Measurements from ENCODE around the gene KCNQ5. TPM values are rescaled to one million over a fixed set of nuclear protein-coding genes. Genes with fewer than 3 reads are reported as not detected.

Gene KCNQ5
- total RNA-seq, 1 experiment from 2014 or later = not detected

DNA sequence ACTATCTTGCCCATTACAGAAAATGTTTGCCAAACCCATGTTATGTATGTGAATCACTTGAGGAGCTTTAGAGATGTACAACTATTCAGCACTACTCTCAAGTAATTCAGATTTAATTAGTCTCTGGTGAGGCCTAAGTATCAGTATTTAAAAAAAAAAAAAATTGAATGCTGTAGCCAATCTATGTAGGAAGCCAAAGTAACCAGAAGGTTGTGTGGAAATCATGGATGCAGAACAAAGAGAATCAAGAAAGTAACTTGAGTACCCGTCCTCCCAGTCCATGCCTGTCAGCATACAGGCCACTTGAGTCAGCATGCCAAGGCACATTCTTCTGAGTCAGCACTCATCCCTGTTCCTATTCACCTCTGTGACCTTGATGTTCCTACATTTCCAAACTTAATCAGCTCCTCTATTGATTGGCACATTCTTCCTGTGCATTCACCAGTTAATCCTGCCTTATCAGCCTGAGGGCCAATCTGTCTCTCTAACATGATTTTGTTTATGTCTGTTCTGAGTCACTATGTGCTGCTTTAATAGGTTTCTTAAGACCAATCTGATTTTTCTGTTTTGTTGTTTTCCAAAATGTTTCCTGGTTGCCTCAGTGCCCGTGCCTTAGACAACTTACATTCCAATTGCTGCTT lies 165.6 kb downstream of the KCNQ5 start (continued):
- TF ChIP-seq, protein P1, sequence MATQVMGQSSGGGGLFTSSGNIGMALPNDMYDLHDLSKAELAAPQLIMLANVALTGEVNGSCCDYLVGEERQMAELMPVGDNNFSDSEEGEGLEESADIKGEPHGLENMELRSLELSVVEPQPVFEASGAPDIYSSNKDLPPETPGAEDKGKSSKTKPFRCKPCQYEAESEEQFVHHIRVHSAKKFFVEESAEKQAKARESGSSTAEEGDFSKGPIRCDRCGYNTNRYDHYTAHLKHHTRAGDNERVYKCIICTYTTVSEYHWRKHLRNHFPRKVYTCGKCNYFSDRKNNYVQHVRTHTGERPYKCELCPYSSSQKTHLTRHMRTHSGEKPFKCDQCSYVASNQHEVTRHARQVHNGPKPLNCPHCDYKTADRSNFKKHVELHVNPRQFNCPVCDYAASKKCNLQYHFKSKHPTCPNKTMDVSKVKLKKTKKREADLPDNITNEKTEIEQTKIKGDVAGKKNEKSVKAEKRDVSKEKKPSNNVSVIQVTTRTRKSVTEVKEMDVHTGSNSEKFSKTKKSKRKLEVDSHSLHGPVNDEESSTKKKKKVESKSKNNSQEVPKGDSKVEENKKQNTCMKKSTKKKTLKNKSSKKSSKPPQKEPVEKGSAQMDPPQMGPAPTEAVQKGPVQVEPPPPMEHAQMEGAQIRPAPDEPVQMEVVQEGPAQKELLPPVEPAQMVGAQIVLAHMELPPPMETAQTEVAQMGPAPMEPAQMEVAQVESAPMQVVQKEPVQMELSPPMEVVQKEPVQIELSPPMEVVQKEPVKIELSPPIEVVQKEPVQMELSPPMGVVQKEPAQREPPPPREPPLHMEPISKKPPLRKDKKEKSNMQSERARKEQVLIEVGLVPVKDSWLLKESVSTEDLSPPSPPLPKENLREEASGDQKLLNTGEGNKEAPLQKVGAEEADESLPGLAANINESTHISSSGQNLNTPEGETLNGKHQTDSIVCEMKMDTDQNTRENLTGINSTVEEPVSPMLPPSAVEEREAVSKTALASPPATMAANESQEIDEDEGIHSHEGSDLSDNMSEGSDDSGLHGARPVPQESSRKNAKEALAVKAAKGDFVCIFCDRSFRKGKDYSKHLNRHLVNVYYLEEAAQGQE (IDR thresholded peaks at IDR 0.05; ENCODE audit: low read depth) = no peak
- TF ChIP-seq, protein P2, sequence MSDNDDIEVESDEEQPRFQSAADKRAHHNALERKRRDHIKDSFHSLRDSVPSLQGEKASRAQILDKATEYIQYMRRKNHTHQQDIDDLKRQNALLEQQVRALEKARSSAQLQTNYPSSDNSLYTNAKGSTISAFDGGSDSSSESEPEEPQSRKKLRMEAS (IDR thresholded peaks at IDR 0.05) = no peak
- TF ChIP-seq EZH2 (IDR thresholded peaks at IDR 0.05) (no peak), FOSL1 (IDR thresholded peaks at IDR 0.05; ENCODE audit: low read depth) (no peak), POLR2AphosphoS5 (IDR thresholded peaks at IDR 0.05; ENCODE audit: low read depth, low read length) (no peak), EGR1 (IDR thresholded peaks at IDR 0.05; ENCODE audit: low read depth) (no peak)

DNA sequence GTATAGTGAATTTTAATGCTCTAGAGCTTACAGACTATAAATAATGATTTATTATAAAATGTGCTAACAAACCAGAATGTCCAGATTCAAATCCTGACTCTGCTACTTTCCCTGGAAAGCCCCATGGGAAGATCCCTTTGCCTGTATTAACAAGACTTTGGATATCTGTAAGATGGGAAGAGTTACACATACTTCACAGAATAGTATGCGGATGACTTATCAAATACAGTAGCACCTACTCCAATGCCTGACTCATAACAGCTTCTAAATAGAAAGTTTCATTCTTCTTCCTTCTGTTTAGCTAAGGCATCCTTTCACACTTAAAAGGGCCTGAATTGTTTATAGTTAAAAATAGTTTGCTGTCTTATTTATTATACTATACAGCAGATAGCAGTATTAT lies 166.3 kb downstream of the KCNQ5 start:
- Histone ChIP-seq H3K36me3 (ENCODE audit: control insufficient read depth in 1 of 2, insufficient read depth in 2 of 2, low read length in 2 of 2) (no peaks in the 10 kb centered on the region), H3K9me3 (ENCODE audit: control insufficient read depth in 1 of 2, insufficient read depth in 1 of 2, low read depth in 1 of 2, low read length in 2 of 2) (no peaks in the 10 kb centered on the region), H3K27me3 (ENCODE audit: insufficient read depth, low read length) (peaks cover 15% of the 10 kb centered on the region; the same call in 1 of the 2 replicates), H3K4me3 (replicated peaks in 1 of 2; ENCODE audit: low read depth in 1 of 2, low read length in 2 of 2) (no peak overlapping the region), H3K9me2 (ENCODE audit: insufficient read depth) (no peaks in the 10 kb centered on the region), H3K9ac (ENCODE audit: low read length) (no peak overlapping the region), H4K20me1 (ENCODE audit: insufficient read depth) (no peaks in the 10 kb centered on the region), H2AFZ (ENCODE audit: low read depth, low read length, poor library complexity, severe bottlenecking) (no peak overlapping the region), H3K4me1 (ENCODE audit: control insufficient read depth in 1 of 2, insufficient read depth in 2 of 2, low read length in 2 of 2) (no peaks in the 10 kb centered on the region), H3K27ac (ENCODE audit: low read depth, low read length) (no peak overlapping the region), H3K79me2 (ENCODE audit: insufficient read depth, low read length) (no peaks in the 10 kb centered on the region), H3K4me2 (ENCODE audit: low read length) (no peak overlapping the region)
- POLR2A ChIA-PET = no interaction called here
- ATAC-seq = no peak
- RAD21 ChIA-PET (ENCODE audit: low non-redundant PET in 1 of 2, low total read pairs in 2 of 2, uncharacterized antibody in 2 of 2, unreplicated experiment in 2 of 2) = no interaction called here
- CTCF ChIA-PET = no interaction called here
- no peak for DNase-seq (ENCODE audit: low read depth, low spot score)
- intact Hi-C loops (cut with micrococcal nuclease) = no loop called here
- BruUV-seq (replicated peaks) = no TSS peak
- TF ChIP-seq TCF7L2 (IDR thresholded peaks at IDR 0.05; ENCODE audit: borderline replicate concordance, extremely low read depth, insufficient read depth, insufficient read length) (no peak), ZFX (IDR thresholded peaks at IDR 0.05) (no peak), SIN3A (IDR thresholded peaks at IDR 0.05; ENCODE audit: low read depth) (no peak), POLR2AphosphoS5 (IDR thresholded peaks at IDR 0.05; ENCODE audit: low read depth, low read length) (no peak), YY1 (IDR thresholded peaks at IDR 0.05; ENCODE audit: extremely low read depth, insufficient replicate concordance, low read depth, low read length) (no peak), CBX3 (IDR thresholded peaks at IDR 0.05; ENCODE audit: low read depth) (no peak), FOSL1 (IDR thresholded peaks at IDR 0.05; ENCODE audit: low read depth) (no peak), RAD21 (IDR thresholded peaks at IDR 0.05; ENCODE audit: low read depth) (no peak), JUND (IDR thresholded peaks at IDR 0.05) (no peak), CEBPB (IDR thresholded peaks at IDR 0.05; ENCODE audit: low read depth) (no peak)
- TF ChIP-seq, protein P2 (IDR thresholded peaks at IDR 0.05) = no peak
- TF ChIP-seq, protein P3, sequence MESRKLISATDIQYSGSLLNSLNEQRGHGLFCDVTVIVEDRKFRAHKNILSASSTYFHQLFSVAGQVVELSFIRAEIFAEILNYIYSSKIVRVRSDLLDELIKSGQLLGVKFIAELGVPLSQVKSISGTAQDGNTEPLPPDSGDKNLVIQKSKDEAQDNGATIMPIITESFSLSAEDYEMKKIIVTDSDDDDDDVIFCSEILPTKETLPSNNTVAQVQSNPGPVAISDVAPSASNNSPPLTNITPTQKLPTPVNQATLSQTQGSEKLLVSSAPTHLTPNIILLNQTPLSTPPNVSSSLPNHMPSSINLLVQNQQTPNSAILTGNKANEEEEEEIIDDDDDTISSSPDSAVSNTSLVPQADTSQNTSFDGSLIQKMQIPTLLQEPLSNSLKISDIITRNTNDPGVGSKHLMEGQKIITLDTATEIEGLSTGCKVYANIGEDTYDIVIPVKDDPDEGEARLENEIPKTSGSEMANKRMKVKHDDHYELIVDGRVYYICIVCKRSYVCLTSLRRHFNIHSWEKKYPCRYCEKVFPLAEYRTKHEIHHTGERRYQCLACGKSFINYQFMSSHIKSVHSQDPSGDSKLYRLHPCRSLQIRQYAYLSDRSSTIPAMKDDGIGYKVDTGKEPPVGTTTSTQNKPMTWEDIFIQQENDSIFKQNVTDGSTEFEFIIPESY (IDR thresholded peaks at IDR 0.05; ENCODE audit: extremely low read depth, insufficient replicate concordance, low read length) = no peak
- TF ChIP-seq, protein P1 (IDR thresholded peaks at IDR 0.05; ENCODE audit: low read depth) = no peak

All from HCT116 (cell line).